Vagina (tissue), 2 donors: ENCODE data around the gene HIPK2. TPM values are rescaled to one million over a fixed set of nuclear protein-coding genes. Genes with fewer than 3 reads are reported as not detected.

Source experiments
- DNase-seq, 2 donors: peaks; one replicate each; pipeline ENCODE4 v3.0.0-alpha.2; 2017; ENCODE audit errors: extremely low spot score in 2 of 2
- H3K27ac ChIP-seq: fragments of 200-600 bp; sonication (generic); one replicate; pipeline ENCODE4 v1.5.1; 2019
- H3K27me3 ChIP-seq: fragments of 200-600 bp; sonication (generic); one replicate; pipeline ENCODE4 v1.5.1; 2019
- H3K36me3 ChIP-seq, 2 donors: fragments of 200-600 bp; sonication (generic); one replicate each; pipeline ENCODE4 v1.5.1; 2017 to 2019
- H3K4me1 ChIP-seq: fragments of 200-600 bp; sonication (generic); one replicate; pipeline ENCODE4 v1.5.1; 2019
- H3K4me3 ChIP-seq, 2 donors: fragments of 200-600 bp; sonication (generic); 1 replicate in 1 of 2; 2 replicates in 1 of 2; pipeline ENCODE4 v1.5.1; 2016 to 2019
- H3K9me3 ChIP-seq: fragments of 200-600 bp; sonication (generic); one replicate; pipeline ENCODE4 v1.5.1; 2019
- POLR2A ChIP-seq, 2 donors: fragments of 450-650 bp; IDR thresholded peaks; one replicate each; pipeline ENCODE4 v1.6.1; 2017; ENCODE audit warnings: antibody characterized with exemption in 2 of 2, mild to moderate bottlenecking in 2 of 2, moderate library complexity in 2 of 2
- POLR2AphosphoS5 ChIP-seq, 2 donors: sonication (generic); formaldehyde crosslinking; IDR thresholded peaks; one replicate each; pipeline ENCODE4 v1.9.0; 2017; ENCODE audit warnings: antibody characterized with exemption in 2 of 2, mild to moderate bottlenecking in 2 of 2, low read depth in 1 of 2; ENCODE audit not compliant: insufficient read depth in 1 of 2
- intact Hi-C: fragments of 100-400 bp; cut with DNase I; formaldehyde crosslinking; loops from one replicate; pipeline ENCODE4 v1.15.1; 2023
- total RNA-seq: library from RNA; depleted of rRNA; stranded (reverse); fragments of >200 nt; gene quantifications from one replicate; pipeline ENCODE4 v1.2.3, GENCODE V29; 2016
- TF ChIP-seq, protein P1 (sequence below), 3 experiments: fragments of 450-650 bp in 2 of 3; fragments of 200-600 bp in 1 of 3; sonication (generic) in 1 of 3; IDR thresholded peaks; one replicate each; pipeline ENCODE4 v1.5.1; 2017 to 2019; ENCODE audit warnings: antibody characterized with exemption in 3 of 3, mild to moderate bottlenecking in 2 of 3, moderate library complexity in 2 of 3

Gene HIPK2
- total RNA-seq, 1 donor from 2014 or later, result 21.9 TPM

DNA sequence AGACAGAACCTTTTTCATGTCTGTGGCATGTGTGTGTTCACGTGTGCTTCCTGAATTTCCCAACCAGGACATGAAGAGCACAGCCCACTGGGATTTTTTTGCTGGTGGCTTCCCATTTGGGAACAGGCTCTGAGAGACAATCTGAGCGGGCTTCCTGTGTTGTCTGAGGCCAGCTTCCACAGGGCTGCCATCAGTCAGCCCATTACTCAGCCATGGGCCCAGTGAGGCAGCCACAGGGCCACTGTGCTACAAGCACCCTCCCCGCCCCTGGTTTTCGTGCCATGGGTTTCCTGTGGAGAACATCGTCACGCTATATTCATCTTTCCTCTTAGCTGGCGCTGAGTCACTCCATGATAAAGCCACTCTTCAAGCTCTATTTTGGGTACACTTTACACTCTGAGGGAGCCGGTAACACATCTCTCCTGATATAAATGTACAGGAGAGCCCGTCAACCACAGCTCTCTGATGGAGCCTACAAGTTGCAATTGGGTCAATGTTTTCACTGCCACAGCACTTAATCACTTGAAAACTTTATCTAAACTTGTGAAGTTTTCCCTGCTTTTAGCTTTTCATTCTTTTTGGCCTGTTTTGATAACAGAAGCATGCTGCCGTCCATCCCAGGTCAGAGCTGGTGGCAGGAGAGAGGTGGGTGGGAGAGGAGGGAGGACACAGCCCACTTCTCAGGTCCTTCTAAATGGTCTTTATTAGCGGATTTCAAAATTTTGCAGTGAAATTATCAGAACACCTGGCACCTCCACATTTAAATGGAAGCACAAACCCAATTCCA is 96.9 kb downstream of the HIPK2 start:
- no peak overlapping the region for H3K4me3 ChIP-seq
- no peaks in the 10 kb centered on the region for H3K36me3 ChIP-seq
- no peak for DNase-seq
- H3K4me1 ChIP-seq, result peaks cover 25% of the 10 kb centered on the region
- intact Hi-C loops, result no loop called here
- H3K27ac ChIP-seq, result peak overlapping the region; percentile 14
- no peaks in the 10 kb centered on the region for H3K9me3 ChIP-seq
- H3K27me3 ChIP-seq, result no peaks in the 10 kb centered on the region
- TF ChIP-seq POLR2A (IDR thresholded peaks at IDR 0.05) (no peak), POLR2AphosphoS5 (IDR thresholded peaks at IDR 0.05; ENCODE audit: insufficient read depth in 1 of 2, low read depth in 1 of 2) (no peak)
- TF ChIP-seq, protein P1, sequence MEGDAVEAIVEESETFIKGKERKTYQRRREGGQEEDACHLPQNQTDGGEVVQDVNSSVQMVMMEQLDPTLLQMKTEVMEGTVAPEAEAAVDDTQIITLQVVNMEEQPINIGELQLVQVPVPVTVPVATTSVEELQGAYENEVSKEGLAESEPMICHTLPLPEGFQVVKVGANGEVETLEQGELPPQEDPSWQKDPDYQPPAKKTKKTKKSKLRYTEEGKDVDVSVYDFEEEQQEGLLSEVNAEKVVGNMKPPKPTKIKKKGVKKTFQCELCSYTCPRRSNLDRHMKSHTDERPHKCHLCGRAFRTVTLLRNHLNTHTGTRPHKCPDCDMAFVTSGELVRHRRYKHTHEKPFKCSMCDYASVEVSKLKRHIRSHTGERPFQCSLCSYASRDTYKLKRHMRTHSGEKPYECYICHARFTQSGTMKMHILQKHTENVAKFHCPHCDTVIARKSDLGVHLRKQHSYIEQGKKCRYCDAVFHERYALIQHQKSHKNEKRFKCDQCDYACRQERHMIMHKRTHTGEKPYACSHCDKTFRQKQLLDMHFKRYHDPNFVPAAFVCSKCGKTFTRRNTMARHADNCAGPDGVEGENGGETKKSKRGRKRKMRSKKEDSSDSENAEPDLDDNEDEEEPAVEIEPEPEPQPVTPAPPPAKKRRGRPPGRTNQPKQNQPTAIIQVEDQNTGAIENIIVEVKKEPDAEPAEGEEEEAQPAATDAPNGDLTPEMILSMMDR (IDR thresholded peaks at IDR 0.05), result no peak

DNA sequence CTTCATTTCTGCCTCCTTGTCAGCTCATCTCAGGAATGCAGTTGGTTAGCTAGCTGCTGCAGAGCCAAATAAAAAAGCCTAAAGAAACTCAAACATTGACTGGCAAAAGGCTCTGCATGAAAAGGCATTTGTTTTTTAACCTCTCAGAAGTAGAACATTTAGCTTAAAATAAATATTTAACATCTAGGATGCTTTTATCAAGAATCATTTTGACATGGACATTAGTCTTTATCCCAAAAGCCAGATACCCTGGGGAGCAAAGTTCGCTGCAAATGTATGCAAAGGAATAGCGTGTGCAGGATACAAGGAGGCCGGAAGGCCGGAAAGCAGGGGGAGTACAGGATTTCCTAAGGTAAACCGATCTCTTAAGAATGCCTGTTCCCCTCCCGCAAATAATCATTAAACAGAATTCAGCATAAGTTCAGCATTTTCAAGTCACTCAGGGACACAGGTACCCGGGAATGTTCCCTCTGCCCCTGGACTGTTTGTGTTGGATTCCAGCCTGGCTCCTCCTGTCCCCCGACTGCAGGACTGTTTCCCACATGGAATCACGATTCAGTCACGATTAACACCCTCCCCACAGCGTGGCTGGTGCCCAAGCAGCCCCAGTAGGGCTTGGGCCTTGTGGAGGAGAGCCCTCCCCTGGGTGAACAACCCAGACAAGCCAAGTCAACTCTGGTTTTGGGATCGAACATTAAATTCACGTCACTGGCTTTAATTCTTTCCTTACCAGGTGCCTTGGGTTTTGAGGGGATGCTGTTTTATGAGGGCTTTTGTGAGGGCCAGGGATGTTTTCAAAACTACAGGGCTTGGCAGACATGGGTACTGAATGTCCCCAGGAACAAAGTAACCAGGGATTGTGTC is 97.8 kb downstream of the HIPK2 start:
- Histone ChIP-seq H3K36me3 (no peaks in the 10 kb centered on the region), H3K27ac (peak overlapping the region; percentile 14), H3K4me1 (peaks cover 25% of the 10 kb centered on the region), H3K4me3 (peak overlapping the region in 1 of 2 donors; percentile 1), H3K27me3 (no peaks in the 10 kb centered on the region), H3K9me3 (no peaks in the 10 kb centered on the region)
- TF ChIP-seq POLR2A (IDR thresholded peaks at IDR 0.05) (no peak), POLR2AphosphoS5 (IDR thresholded peaks at IDR 0.05; ENCODE audit: insufficient read depth in 1 of 2, low read depth in 1 of 2) (peak in 1 of 2 donors; percentile 4)
- intact Hi-C loops, result no loop called here
- no peak for DNase-seq

DNA sequence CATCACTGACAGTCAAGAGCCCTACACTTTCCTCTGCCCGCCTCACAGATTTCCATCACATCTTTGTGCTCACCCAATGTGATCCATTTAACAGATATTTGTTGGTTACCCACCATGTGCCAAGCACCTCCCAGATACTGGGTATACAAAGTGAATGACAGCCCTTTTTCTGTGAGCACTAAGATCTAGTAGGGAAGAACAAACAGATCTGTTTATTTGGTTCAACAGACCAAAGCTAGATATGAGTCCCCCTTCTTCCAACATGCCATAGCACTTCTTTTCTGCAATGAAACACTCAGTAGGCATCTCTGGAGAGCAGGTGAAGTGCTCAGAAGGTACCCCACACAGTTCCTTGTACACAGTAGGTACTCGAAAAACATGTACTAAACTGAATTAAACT is 101.4 kb downstream of the HIPK2 start:
- Histone ChIP-seq H3K36me3 (no peaks in the 10 kb centered on the region), H3K4me3 (no peak overlapping the region), H3K27ac (no peak overlapping the region), H3K9me3 (no peaks in the 10 kb centered on the region), H3K27me3 (no peaks in the 10 kb centered on the region), H3K4me1 (peaks cover 20% of the 10 kb centered on the region)
- TF ChIP-seq POLR2AphosphoS5 (IDR thresholded peaks at IDR 0.05; ENCODE audit: insufficient read depth in 1 of 2, low read depth in 1 of 2) (no peak), POLR2A (IDR thresholded peaks at IDR 0.05) (no peak)
- TF ChIP-seq, protein P1 (IDR thresholded peaks at IDR 0.05), result no peak
- intact Hi-C loops, result no loop called here
- no peak for DNase-seq

DNA sequence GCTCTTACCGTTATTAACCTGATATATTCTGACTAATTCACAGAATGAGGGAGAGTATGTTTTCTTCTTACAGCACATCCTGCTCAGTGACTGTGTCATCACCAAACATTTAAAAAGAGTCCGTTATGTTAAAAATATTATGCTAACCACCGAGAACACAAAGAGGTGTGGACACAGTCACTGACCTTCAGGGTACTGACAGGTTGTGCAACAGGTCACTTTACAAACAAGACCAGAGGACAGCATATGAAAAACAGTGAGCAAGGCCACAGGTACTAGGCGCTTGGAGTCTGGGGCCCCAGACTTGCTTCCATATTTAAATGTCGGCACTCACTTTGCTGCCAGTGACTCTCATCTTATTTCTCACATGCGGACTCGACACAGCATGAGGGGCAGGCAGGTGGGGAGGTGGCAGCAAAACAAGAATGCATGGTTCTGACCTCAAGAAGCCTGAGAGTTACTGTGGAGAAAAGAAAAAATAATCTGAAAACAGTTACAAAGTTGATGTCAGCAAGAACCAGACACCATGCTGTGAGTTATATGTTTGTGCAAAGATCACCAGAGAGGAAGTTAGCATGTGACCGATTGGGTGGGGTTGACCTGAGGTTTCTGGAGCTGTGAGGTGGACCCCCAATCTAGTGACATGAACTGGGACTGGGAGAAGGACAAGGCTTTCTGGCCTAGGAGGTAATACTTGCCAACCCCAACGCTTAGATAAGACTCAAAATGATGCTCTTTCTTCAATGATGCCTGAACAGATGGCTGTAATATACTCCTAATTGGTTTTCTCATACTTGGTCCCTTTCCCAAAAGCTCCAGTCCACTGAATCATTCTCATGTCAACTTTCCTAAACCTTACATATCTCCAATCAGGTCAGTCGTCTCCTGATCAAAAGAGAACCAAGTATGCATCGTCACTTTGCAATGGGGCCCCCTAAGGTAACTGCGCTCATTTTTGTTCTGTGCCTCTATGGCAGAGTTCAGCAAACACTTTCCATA is 102.4 kb downstream of the HIPK2 start:
- Histone ChIP-seq H3K36me3 (no peaks in the 10 kb centered on the region), H3K27me3 (no peaks in the 10 kb centered on the region), H3K9me3 (no peaks in the 10 kb centered on the region), H3K4me1 (peaks cover 10% of the 10 kb centered on the region), H3K27ac (no peak overlapping the region), H3K4me3 (no peak overlapping the region)
- intact Hi-C loops, result no loop called here
- TF ChIP-seq, protein P1 (IDR thresholded peaks at IDR 0.05), result no peak
- DNase-seq, result no peak

DNA sequence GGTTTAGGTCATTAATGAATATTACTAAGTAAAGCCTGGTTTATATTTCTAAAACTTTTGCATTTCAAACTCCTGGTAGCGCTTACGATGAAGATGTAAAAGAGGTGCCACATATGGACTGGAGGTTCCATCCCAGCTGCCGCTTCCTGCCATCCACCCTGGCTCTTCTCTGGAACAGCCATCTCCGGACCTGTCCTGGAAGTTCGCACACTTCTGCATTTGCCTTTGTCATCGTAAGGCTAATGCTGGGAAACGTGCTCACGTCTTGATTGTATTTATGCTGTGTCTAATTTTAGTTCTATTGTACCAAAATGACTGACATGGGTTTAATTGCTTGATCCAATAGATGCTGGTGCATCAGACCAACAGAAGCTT is 103.1 kb downstream of the HIPK2 start:
- intact Hi-C loops, result no loop called here
- no peaks in the 10 kb centered on the region for H3K36me3 ChIP-seq
- TF ChIP-seq POLR2A (IDR thresholded peaks at IDR 0.05) (no peak), POLR2AphosphoS5 (IDR thresholded peaks at IDR 0.05; ENCODE audit: insufficient read depth in 1 of 2, low read depth in 1 of 2) (no peak)
- TF ChIP-seq, protein P1 (IDR thresholded peaks at IDR 0.05), result no peak

More for the DNA sequence above, 103.1 kb downstream of the HIPK2 start:
- Histone ChIP-seq H3K27ac (no peak overlapping the region), H3K4me1 (peaks cover 9% of the 10 kb centered on the region), H3K4me3 (no peak overlapping the region), H3K27me3 (no peaks in the 10 kb centered on the region), H3K9me3 (no peaks in the 10 kb centered on the region)
- DNase-seq, result no peak
